ENCODE results near the gene GPR158.

GPR158 gene

GRCh38 chr10:25296324-25296723, 121.5 kb downstream of the GPR158 start:
- no peaks in the 10 kb centered on the region for H3K36me3 ChIP-seq (ENCODE audit: insufficient read depth, low read length)
- H2AFZ ChIP-seq (ENCODE audit: low read depth, low read length), result no peak overlapping the region
- H3K9me3 ChIP-seq (ENCODE audit: insufficient read depth, low read length, severe bottlenecking), result no peaks in the 10 kb centered on the region
- H3K27ac ChIP-seq (ENCODE audit: low read length), result no peak overlapping the region
- H3K27me3 ChIP-seq (ENCODE audit: insufficient read depth, low read length, poor library complexity), result peaks cover 5% of the 10 kb centered on the region
- H4K20me1 ChIP-seq (ENCODE audit: insufficient read depth, low read length), result no peaks in the 10 kb centered on the region
- no peak overlapping the region for H3K4me3 ChIP-seq (ENCODE audit: low read depth in 1 of 2, low read length in 2 of 2)
- no peak overlapping the region for H3K4me2 ChIP-seq (ENCODE audit: insufficient read depth, low read length)
- H3K9ac ChIP-seq (ENCODE audit: low read depth, low read length), result no peak overlapping the region
- DNase-seq, result no peak
- no peaks in the 10 kb centered on the region for H3K4me1 ChIP-seq (ENCODE audit: insufficient read depth, low read length)
- ATAC-seq (ENCODE audit: insufficient read depth, low read depth), result no peak
- H3K79me2 ChIP-seq (ENCODE audit: insufficient read depth, low read length), result no peaks in the 10 kb centered on the region
- TF ChIP-seq, protein P1, sequence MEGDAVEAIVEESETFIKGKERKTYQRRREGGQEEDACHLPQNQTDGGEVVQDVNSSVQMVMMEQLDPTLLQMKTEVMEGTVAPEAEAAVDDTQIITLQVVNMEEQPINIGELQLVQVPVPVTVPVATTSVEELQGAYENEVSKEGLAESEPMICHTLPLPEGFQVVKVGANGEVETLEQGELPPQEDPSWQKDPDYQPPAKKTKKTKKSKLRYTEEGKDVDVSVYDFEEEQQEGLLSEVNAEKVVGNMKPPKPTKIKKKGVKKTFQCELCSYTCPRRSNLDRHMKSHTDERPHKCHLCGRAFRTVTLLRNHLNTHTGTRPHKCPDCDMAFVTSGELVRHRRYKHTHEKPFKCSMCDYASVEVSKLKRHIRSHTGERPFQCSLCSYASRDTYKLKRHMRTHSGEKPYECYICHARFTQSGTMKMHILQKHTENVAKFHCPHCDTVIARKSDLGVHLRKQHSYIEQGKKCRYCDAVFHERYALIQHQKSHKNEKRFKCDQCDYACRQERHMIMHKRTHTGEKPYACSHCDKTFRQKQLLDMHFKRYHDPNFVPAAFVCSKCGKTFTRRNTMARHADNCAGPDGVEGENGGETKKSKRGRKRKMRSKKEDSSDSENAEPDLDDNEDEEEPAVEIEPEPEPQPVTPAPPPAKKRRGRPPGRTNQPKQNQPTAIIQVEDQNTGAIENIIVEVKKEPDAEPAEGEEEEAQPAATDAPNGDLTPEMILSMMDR (IDR thresholded peaks at IDR 0.05; ENCODE audit: borderline replicate concordance, extremely low read depth, low read length, poor library complexity, severe bottlenecking), result no peak
- no peak for TF ChIP-seq EZH2 (IDR thresholded peaks at IDR 0.05; ENCODE audit: borderline replicate concordance, low read depth, low read length, severe bottlenecking)

DNA sequence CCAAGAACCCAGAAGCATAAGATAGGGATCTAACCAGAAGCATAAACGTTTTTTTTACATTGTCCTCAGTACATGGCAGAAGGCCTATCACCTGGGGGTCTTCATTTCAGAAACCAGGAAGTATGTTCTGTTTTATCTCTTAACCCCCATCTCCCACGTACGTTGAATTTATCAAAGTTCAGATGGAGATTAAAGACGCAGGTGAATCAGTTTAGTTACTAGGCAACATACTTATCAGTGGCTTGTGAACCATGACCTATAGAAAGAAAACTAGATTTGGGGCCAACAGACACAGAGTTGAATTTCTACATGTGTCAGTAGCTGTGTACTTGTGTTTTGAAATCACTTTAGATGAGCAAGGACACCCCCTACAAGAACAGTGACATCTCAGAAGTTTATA, 122.7 kb downstream of the GPR158 start:
- Histone ChIP-seq H3K27me3 (ENCODE audit: insufficient read depth, low read length, poor library complexity) (no peaks in the 10 kb centered on the region), H3K9me3 (ENCODE audit: insufficient read depth, low read length, severe bottlenecking) (no peaks in the 10 kb centered on the region), H3K4me2 (ENCODE audit: insufficient read depth, low read length) (no peak overlapping the region), H3K4me3 (ENCODE audit: low read depth in 1 of 2, low read length in 2 of 2) (no peak overlapping the region), H2AFZ (ENCODE audit: low read depth, low read length) (no peak overlapping the region), H3K9ac (ENCODE audit: low read depth, low read length) (no peak overlapping the region), H3K4me1 (ENCODE audit: insufficient read depth, low read length) (no peaks in the 10 kb centered on the region), H4K20me1 (ENCODE audit: insufficient read depth, low read length) (no peaks in the 10 kb centered on the region), H3K36me3 (ENCODE audit: insufficient read depth, low read length) (no peaks in the 10 kb centered on the region), H3K79me2 (ENCODE audit: insufficient read depth, low read length) (no peaks in the 10 kb centered on the region), H3K27ac (ENCODE audit: low read length) (no peak overlapping the region)
- DNase-seq (no peak), ATAC-seq (ENCODE audit: insufficient read depth, low read depth) (no peak)
- TF ChIP-seq, protein P1 (IDR thresholded peaks at IDR 0.05; ENCODE audit: borderline replicate concordance, extremely low read depth, low read length, poor library complexity, severe bottlenecking), result no peak
- TF ChIP-seq EZH2 (IDR thresholded peaks at IDR 0.05; ENCODE audit: borderline replicate concordance, low read depth, low read length, severe bottlenecking), result no peak

- H3K9ac ChIP-seq (ENCODE audit: low read depth, low read length), result no peak overlapping the region
- H3K27ac ChIP-seq (ENCODE audit: low read length), result no peak overlapping the region
- no peaks in the 10 kb centered on the region for H4K20me1 ChIP-seq (ENCODE audit: insufficient read depth, low read length)
- no peak overlapping the region for H2AFZ ChIP-seq (ENCODE audit: low read depth, low read length)
- H3K4me3 ChIP-seq (ENCODE audit: low read depth in 1 of 2, low read length in 2 of 2), result no peak overlapping the region
- no peak for TF ChIP-seq EZH2 (IDR thresholded peaks at IDR 0.05; ENCODE audit: borderline replicate concordance, low read depth, low read length, severe bottlenecking)
- TF ChIP-seq, protein P1 (IDR thresholded peaks at IDR 0.05; ENCODE audit: borderline replicate concordance, extremely low read depth, low read length, poor library complexity, severe bottlenecking), result no peak
- ATAC-seq (ENCODE audit: insufficient read depth, low read depth), result no peak
- no peaks in the 10 kb centered on the region for H3K9me3 ChIP-seq (ENCODE audit: insufficient read depth, low read length, severe bottlenecking)
- DNase-seq, result no peak
- H3K36me3 ChIP-seq (ENCODE audit: insufficient read depth, low read length), result no peaks in the 10 kb centered on the region
- H3K4me2 ChIP-seq (ENCODE audit: insufficient read depth, low read length), result no peak overlapping the region
- no peaks in the 10 kb centered on the region for H3K79me2 ChIP-seq (ENCODE audit: insufficient read depth, low read length)
- no peaks in the 10 kb centered on the region for H3K27me3 ChIP-seq (ENCODE audit: insufficient read depth, low read length, poor library complexity)
- H3K4me1 ChIP-seq (ENCODE audit: insufficient read depth, low read length), result no peaks in the 10 kb centered on the region
Observed at GRCh38 chr10:25300073-25300472, 125.3 kb downstream of the GPR158 start.

DNA sequence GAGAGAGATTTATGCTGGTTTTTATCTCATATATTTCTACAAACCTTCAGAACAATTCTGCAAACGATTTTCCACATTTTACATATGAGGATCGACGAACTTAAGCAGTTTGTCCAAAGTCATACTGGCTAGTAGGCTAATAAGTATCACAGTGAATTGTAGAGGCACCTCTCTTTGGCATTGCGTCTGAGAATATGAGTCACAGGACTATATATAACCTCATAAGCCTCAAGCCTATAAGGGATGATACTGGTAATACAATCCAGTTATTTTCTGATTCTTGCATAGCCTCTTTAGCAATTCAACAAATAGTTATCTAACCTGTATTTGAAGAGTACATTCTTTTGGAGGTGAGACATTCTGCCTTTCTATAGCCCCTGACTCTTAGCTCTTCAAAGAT, 129.8 kb downstream of the GPR158 start:
- peaks cover 2% of the 10 kb centered on the region for H3K9me3 ChIP-seq (ENCODE audit: insufficient read depth, low read length, severe bottlenecking)
- ATAC-seq (ENCODE audit: insufficient read depth, low read depth), result no peak
- H3K27ac ChIP-seq (ENCODE audit: low read length), result no peak overlapping the region
- TF ChIP-seq EZH2 (IDR thresholded peaks at IDR 0.05; ENCODE audit: borderline replicate concordance, low read depth, low read length, severe bottlenecking), result no peak
- TF ChIP-seq, protein P1 (IDR thresholded peaks at IDR 0.05; ENCODE audit: borderline replicate concordance, extremely low read depth, low read length, poor library complexity, severe bottlenecking), result no peak
- no peaks in the 10 kb centered on the region for H3K27me3 ChIP-seq (ENCODE audit: insufficient read depth, low read length, poor library complexity)
- no peak overlapping the region for H3K4me3 ChIP-seq (ENCODE audit: low read depth in 1 of 2, low read length in 2 of 2)
- no peak overlapping the region for H3K9ac ChIP-seq (ENCODE audit: low read depth, low read length)
- no peaks in the 10 kb centered on the region for H3K79me2 ChIP-seq (ENCODE audit: insufficient read depth, low read length)
- H2AFZ ChIP-seq (ENCODE audit: low read depth, low read length), result no peak overlapping the region
- DNase-seq, result no peak
- no peak overlapping the region for H3K4me2 ChIP-seq (ENCODE audit: insufficient read depth, low read length)
- H4K20me1 ChIP-seq (ENCODE audit: insufficient read depth, low read length), result no peaks in the 10 kb centered on the region
- H3K36me3 ChIP-seq (ENCODE audit: insufficient read depth, low read length), result no peaks in the 10 kb centered on the region
- no peaks in the 10 kb centered on the region for H3K4me1 ChIP-seq (ENCODE audit: insufficient read depth, low read length)
